Activated CD4-positive, alpha-beta T cell treated with anti-CD3 and anti-CD28 coated beads for 1 hour (primary cell): Measurements from ENCODE around the gene ST8SIA4.

Experiments used
- DNase-seq: peaks from one replicate; pipeline ENCODE4 v3.0.0-alpha.2; 2020

ST8SIA4 gene

DNA sequence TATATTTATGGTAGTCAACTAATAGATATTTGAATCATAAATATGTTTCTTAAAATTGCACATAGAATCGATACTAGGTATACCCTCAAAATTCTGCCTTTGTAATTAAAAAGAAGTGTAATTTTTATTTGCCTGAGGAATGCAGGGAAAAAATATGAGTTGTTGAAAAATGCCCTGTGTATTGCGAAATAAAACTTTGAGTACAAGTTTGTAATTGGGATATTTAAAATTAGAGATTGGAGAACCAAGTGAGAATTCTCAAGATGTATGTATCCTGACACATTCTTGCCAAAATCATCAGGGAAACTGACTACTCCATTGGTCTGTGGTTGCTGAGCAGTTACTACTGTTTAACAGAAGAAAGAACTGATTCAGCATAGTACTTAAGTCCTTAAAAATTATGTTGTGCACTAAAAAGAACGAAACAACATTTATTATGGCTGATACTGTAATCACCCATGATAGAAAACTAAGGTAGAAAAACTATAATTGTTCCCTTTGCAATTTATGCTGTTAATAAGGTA lies 36.0 kb downstream of the ST8SIA4 start:
- DNase-seq: no peak

DNA sequence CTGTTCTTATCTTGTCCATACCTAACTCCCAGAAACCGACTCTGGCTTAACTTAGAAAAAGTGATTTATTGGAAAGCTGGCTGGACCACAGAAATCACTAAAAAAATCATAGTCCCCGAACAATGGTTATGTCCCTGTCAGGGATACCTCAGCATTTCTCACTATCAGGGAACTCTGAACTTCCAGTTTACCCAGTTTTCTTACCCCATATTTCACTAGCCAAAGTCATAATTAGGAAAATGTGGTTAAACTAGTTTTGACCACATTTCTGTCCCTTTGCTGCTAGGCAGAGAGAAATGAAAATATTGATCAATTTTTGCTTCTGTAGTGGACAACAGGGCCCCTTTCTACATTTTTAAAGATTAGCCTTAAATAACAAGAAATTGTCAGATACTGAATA lies 38.2 kb downstream of the ST8SIA4 start:
- DNase-seq: no peak

DNA sequence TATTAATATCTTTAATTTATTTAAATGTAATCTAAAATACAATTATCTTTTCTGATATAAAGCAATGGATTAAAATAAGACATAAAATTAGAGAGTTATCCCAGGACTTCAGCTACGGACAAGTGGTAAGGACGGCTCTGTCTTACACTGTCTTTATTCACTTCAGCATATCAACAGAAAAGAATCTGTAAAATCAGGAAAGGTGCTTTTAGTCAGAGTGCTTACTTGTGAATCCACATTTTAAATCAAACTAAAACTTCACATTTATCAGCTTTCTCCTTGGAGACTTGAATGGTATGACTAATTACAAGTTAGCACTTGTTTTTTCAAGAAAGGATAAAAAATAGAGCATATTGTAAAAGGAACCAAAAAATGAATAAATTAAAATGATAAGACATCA lies 39.3 kb downstream of the ST8SIA4 start:
- DNase-seq: no peak

DNA sequence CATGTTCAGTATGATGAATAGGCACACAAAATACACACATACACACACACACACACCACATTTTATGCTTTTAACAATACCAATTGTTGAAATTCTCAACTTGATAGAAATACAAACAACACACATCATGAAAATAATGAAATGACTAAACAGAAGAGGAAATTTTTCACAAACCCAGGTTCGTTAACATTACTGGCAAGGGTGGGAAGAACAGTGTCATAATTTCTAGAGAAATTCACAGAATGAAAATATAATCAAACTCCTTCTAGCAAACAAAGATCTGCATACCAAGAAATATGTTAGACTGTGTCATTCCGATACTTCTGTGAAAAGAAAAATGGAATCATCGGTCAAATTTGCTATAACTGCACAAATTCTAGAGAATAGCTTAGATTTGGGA lies 41.9 kb downstream of the ST8SIA4 start:
- no peak for DNase-seq

DNA sequence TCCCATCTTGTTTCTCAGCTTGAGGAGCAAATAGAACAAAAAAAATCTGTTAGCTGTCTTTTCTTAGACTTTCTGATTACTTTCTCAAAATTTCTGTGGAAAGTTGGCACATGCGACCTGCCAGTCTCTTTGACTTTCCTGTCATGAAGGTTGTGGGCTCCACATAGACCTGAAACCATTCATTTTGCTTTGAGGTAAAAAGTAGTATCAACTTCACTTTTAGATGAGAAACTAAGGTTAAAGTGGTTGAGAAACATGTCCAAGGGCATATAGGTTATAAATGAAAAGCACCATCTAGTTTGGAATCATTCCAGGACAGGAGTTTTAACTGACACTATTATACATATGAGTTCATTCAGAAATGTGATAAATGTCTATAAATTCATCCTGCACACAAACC lies 42.7 kb downstream of the ST8SIA4 start:
- DNase-seq: no peak

DNA sequence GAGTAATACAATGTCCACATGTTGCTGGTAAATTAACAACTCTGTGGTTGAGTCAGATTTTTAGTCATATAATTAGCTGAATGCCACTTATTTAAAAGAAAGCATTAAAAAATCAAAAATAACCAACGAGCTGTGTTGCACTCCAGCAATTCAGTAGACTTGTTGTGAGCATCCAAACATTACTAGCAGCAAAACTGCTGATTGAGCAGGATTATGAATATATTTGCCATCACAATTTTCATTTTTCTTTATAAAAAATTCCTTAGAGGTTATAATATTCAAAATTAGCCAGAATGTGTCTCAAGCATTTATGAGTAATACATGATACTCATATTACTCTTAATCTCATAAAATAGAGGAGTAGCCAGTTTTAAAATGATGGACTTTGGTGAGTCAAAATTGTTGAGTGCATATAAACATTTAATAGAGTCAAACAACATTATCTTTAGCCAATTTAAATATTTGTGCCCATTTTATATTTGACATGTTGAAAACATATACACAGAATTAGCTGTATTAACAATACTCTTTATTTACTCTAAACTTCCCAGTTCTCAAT lies 44.0 kb downstream of the ST8SIA4 start:
- DNase-seq: no peak

DNA sequence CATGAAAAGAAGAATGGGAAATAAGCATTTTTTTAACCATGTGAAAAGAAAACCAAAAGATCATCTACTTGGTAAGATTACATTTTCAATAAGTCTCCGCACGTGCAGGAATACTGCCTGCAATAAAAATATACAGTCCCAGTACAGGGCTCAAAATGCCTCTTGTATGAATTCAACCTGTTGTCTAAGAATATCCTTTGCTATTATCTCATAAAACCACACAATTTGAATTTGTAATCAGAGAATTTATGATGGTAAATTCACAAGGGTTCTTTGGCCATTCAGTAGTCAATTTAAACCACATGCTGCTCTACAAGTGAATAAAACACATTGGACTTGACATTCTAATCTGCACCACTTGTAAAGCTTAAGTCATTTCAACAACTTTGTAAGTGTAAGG lies 46.6 kb downstream of the ST8SIA4 start:
- DNase-seq: no peak

DNA sequence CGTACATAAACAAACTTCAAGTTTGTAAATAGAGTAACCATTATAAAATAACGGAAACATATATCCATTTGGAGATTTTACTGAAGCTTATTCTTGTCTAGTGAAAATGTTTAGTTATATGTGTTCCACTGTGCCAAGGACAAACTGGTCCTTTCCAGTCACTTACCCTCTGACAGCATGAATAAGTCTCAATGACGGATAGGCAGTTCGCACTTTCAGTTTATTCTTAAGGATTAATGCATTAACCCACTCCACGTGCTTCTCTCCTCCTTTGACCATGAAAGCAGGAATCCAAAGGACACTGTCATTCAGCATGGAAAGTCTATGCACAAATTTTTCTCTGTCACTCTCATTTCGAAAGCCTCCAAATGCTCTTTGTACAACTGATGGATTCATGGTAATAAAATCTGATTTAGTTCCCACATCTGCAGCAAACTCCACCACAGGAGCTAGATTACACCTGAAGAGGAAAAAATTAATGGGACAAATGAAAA lies 47.1 kb downstream of the ST8SIA4 start:
- DNase-seq: no peak

DNA sequence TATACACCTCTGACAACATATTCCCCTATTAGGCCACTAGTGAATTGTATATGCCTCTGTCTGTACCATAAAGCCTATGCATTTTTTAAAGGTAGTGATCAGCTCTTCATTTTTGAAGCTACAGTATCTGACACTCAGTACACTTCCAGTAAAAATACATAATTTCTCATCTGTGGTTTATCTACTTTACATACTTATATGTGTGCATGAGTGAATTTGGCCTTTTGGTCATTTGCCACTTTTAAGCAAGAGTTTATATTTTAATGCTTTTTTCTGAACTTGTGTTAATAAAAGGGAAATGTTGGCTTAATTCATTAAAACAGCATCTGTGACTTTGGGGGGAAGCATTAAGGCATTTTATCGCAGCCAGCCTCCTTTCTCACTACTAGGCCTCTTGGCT lies 47.8 kb downstream of the ST8SIA4 start:
- DNase-seq: no peak

DNA sequence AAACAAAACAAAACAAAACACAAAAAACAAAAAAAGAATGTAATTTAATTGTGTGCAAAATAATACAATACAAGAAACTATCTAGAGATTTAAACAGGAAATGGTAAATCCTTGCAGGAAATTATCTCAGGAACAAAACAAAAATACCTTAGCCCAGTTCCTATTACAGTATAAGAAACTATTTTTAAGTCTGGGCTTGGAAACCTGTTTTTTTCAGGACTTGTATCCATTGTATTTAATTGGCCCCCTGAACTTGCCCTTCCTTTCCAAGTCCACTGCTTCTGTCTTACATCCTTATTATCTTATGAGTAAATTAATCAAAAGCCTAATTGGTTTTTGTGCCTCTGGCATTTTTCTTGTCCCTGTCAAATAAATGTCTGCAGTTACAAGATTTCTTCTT lies 48.5 kb downstream of the ST8SIA4 start:
- no peak for DNase-seq

DNA sequence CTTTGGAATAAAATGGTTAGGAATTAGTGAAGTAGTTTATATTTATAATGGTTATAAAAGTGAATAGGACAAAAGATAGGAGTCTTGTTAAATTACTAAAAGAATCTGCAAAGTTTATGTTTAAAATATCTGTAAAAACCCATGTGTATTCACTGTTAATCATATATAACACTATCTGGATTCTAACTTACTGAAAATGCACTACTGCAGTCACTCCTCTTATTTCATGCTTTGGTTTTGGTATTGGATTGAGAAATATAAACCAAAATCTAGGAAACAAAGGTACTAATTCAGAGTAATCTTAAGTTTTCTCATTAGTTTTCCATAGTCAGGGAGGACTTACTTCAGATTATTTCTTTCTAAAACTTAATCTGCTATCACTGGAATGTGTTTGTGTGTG lies 49.5 kb downstream of the ST8SIA4 start:
- DNase-seq: no peak

DNA sequence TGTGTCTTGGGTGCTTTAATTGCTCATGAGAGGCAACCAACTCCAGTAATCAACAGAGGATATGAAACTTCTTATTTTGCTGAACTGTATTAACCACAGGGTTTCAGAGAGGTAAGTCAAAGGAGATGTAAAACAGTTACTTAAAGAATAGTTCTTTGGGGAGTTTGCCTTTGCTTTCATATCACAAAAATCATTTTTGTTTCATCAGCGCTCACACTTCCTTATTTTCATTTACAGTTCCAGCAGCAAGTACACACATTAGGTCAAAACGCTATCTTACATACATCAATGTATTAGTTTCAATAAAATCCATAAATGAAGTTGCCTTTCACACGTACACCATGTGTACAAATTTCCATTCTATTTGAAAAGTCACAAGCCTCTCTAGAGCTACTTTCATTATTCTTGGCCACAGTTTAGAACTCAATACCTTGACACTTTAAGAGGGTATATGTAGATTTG lies 50.1 kb downstream of the ST8SIA4 start:
- no peak for DNase-seq

DNA sequence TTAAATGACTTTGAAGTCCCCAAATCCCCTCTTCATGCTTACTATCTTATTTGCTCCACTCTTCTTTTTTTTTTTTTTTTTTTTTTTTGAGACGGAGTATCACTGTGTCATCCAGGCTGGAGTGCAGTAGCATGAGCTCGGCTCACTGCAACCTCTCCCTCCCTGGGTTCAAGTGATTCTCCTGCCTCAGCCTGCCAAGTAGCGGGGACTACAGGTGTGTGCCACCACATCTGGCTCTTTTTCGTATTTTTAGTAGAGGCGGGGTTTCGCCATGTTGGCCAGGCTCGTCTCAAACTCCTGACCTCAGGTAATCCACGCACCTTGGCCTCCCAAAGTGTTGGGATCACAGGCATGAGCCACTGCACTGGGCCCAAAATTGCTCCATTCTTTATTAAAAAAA lies 51.0 kb downstream of the ST8SIA4 start:
- no peak for DNase-seq

DNA sequence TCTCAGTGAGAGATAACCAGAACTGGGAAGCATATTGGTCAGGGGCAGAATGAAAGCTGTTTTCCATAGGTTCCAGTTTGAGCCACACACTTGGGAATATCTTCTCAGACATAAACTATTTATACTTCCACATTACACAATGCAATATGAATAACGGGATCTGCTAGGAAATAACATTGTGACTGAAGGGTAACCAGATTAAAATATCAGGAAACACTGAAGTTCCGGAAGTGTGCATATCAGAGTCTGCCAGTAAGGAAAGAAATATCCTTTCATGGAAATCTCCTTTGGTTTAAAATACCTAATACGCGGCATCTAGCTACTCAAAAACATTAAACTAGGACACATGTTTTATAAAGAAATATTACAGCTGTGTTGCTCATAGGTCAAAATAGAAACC lies 56.3 kb downstream of the ST8SIA4 start:
- DNase-seq: no peak

DNA sequence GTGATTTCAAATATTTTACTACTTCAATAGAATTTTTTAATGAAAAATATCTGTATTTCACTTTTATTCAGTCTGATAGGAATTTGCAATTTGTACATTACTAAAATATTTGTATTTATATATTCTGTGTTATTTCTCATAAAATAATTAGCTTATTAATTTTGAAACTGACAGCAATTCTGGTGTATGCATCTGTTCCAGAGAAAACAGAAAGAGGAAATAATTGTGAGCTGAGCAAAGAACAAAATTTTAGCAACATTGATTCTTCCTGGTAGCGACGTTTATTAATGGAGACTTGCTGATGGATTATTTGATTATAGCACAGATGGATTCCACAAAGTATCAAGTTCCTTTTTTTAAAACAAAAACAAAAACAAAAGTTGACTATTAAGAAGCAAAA lies 61.0 kb downstream of the ST8SIA4 start:
- no peak for DNase-seq

DNA sequence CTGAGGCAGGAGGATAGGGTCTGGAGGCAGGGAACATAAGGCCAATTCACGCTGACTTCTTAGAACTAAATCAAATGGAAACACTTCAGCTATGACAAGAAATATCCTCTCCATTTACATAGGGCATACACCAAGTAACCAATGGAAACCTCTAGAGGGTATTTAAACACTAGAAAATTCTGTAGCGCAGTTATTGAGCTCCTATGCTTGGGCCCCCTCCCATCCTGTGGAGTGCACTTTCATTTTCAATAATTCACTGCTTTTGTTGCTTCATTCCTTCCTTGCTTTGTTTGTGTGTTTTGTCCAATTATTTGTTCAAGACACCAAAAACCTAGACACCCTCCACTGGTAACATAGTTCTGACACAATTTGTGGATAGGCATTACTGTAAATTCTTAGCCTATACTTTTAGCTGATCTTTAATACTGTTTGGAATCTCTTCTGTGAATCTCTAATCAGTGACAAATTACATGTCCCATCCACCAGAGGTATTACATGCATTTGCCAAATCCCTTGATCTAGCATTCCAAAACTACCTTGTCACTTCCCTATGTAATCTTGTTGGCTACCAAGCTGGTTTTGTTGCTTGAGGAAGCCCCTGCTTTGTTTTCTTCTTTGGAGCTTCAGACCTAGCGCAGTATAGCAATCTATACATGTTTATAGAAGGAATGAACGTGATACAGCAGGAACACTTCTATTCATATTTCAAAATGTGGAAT lies 61.6 kb downstream of the ST8SIA4 start:
- no peak for DNase-seq

DNA sequence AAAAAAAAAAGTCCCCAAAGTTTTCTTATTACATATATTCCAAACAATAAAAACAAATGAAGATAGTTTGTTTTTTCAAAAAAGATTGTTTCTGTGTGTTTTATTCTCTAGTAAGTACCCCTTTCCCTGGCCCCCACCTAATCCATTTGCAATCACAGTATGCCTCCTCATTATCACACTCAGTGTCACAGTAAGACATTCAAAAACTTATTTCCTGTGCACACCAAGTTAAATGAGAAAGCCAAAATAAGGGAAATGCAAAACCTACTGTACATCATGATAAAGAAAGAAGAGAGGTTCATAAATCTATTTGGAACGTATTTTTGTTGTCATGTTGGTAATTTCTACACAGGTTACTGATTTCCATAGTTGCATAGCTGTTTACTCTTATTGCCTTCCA lies 62.3 kb downstream of the ST8SIA4 start:
- no peak for DNase-seq

DNA sequence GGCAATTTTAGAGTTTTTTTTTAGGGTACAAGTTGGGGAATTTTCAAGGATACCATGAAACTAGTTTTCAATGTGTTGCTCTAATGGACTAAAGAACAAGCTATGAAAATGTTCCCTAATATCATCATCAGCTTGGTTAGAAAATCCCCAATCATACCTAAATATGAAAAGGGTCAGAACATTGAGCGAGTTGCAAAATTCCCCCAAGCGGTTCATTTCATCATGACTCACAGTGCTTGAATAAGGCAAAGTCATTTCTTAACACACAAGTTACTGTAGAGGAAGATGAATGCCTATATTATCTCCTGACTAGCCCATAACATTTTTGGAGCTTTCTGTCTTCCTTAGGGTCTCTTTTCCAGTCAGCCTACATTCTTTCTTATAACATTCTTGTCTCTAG lies 62.7 kb downstream of the ST8SIA4 start:
- DNase-seq: no peak

DNA sequence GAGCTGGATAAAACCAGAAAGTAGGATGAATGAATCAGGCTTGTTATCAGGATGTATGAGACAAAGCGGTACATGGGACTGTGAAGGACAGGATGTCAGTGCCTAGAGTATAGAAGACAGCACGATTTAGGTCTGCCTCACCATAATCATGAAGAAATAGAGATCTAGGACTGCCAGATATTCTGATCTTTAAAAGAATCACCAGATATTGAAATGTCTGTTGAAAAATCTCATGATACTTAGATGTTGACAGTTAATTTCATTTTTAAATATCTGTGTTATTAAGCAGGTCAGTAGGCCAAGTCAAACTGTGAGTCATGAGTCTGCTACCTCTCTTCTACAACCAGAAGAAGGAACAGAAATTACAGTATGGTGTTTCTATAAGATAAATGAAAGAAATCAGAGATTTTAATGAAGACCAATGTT lies 65.0 kb downstream of the ST8SIA4 start:
- DNase-seq: no peak

DNA sequence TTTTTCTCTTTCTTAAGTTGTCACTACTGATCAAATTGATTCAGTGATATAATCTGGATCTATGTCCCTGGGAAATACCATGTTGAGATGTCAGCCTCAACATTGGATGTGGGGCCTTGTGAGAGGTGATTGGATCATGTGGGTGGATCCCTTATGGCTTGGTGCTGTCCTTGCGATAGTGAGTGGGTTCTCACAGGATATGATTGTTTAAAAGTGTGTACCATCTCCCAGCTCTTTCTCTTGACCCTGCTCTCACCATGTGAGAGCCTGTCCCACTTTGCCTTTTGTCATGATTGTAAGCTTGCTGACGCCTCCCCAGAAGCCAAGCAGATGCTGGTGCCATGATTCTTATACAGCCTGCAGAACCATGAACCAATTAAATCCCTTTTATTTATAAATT lies 68.6 kb downstream of the ST8SIA4 start:
- DNase-seq: no peak

DNA sequence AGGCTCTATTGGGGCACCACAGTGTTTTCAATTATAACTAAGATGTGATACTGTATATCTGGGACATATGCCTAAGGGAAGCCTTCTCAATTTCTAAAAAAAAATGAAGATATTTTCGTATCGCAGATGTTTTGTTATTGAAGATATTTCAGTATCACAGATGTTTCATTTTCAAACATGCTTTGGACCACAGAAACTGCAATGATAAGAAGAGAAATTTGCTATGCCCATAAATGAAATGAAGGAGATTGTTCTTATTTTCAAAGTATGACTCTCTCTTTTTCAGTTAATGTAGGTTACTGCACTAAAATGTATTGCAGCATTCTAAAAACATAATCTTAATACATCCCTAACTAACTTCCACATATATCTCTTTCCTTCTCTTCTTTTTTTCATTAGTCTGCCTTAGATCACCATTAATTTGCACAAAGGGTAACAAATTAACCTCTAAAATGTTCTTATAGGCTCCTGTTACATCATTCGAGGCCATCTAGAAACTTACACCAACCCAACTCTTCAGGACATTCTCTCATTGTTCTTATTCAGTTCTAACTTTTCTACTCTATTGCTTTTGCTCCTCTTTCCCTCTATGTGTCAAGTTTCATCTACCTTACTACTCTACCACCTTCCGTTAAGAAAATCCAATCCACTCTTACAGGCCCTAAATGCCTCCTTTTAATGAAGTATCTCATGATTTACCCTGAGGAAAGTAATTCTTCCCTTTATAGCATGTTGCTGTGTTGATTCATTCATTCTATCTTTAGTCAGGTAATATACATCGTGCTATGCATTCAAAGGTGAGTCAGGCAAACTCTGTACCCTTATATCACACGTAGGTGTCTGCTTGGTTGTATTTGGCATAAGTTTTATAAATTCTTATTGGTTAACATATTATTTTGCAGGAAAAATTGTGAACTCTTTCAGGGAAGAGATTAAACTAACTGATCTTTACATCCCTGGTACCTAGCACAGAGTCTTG lies 70.5 kb downstream of the ST8SIA4 start:
- no peak for DNase-seq

DNA sequence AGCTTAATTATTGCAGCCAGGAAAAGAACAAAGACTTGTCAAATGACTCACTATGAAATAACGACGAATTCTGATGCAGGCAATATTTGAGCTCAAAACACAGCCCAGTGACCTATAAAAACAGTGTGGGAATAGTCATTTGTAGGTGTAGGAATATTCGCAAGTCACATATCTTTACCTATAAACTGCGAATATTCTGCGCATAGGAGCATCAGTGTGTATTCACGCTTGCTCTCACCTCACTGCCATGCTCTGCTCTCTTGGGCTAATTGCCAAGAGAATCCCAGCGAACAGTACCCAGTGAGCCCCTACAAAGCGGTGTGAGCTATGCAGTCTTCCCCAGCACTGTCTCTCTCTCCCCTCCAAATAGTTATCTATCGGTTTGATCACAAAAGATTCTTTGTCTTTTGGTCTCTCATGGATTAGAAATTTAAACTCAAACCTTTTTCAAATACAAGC lies 74.2 kb downstream of the ST8SIA4 start:
- no peak for DNase-seq
